Measurements from ENCODE around the gene SYNCRIP. TPM values are rescaled to one million over a fixed set of nuclear protein-coding genes. Genes with fewer than 3 reads are reported as not detected.
A peak's percentile ranks its signal among the peaks of the same experiment; 100 is the strongest.

SYNCRIP gene
- total RNA-seq, 1 donor, result 59.4 TPM

DNA sequence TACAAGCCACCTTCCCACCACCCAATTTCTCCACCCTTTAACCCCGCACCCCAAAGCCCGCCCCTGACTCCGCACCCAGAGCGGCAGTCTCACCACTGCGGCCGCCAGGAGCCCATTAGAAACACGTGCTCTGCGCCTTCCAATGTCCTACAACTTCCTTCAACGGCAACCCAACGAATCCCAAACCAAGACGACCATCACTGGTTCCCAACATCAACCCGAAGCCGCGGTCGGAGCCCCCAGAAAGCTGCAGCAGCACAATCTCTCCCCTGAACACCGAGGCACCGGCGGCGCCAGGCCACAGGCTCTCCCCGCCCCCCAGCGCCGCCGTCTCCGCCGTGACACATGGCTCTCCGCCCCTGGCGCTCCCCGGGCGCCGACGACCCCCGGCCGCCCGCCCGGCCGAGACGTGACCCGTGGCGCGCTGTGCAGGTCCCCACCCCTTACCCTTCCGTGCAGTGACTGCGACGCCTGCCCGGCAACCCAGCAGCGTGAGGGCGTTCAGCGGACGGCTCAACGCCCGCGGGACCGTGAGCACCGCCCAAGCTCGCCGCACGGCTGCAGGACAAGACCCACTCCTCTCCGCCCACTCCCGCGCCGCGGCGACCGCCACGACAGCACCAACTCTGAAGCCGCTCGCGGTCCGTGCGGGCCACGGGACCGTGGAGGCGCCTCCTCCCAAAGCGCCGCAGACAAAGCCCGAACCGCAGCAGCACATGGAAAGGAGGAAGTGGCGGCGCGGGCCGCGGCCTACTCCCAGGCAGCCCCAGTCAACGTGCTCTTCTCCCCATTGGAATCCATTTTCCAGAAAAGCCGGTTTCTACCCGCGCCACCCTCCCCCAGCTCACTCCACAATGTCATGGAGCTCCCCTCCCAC lies 551 bp downstream of the SYNCRIP start:
- Histone ChIP-seq H3K4me2 (ENCODE audit: insufficient read depth, low read length) (peak overlapping the region; percentile 100), H3K79me2 (ENCODE audit: insufficient read depth, low read length) (peaks cover 56% of the 10 kb centered on the region), H3K4me1 (ENCODE audit: insufficient read depth, low read length) (peaks cover 22% of the 10 kb centered on the region), H3K27me3 (ENCODE audit: insufficient read depth, low read length) (no peaks in the 10 kb centered on the region), H3K36me3 (ENCODE audit: insufficient read depth, low read length) (peaks cover 36% of the 10 kb centered on the region), H4K20me1 (ENCODE audit: insufficient read depth, low read length) (peaks cover 53% of the 10 kb centered on the region), H3K9me3 (ENCODE audit: low read depth, low read length) (no peaks in the 10 kb centered on the region), H2AFZ (ENCODE audit: low read length) (peak overlapping the region; percentile 82), H3K27ac (ENCODE audit: low read depth, low read length) (peak overlapping the region; percentile 98), H3K4me3 (ENCODE audit: insufficient read depth, low read length) (peak overlapping the region; percentile 100)
- DNase-seq (ENCODE audit: insufficient read length, low spot score, missing footprints), result peak; percentile 71
- TF ChIP-seq CTCF (IDR thresholded peaks at IDR 0.05; ENCODE audit: extremely low read depth, low read depth, low read length), result no peak

DNA sequence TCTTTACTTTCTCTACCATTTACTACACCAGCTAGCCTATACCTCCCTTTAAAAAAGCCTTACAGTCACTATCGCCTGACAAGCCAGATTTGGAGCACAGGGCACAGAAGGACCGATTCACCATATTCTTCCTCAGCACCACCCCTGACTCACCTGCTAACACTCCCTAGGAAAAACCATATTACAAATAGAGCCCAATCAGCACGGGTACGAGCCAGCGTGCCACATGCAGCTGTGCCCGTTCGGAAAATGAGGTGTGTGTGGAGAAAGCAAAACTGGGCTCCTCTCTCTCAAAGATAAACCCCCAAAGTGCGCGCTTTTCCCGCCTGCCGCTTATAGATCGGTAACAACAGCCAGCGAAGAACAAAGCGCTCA lies 1.2 kb downstream of the SYNCRIP start:
- peaks cover 62% of the 10 kb centered on the region for H3K79me2 ChIP-seq (ENCODE audit: insufficient read depth, low read length)
- H3K4me1 ChIP-seq (ENCODE audit: insufficient read depth, low read length), result peaks cover 22% of the 10 kb centered on the region
- TF ChIP-seq CTCF (IDR thresholded peaks at IDR 0.05; ENCODE audit: extremely low read depth, low read depth, low read length), result no peak
- H3K4me2 ChIP-seq (ENCODE audit: insufficient read depth, low read length), result peak overlapping the region; percentile 100
- H3K9me3 ChIP-seq (ENCODE audit: low read depth, low read length), result no peaks in the 10 kb centered on the region
- H4K20me1 ChIP-seq (ENCODE audit: insufficient read depth, low read length), result peaks cover 57% of the 10 kb centered on the region
- H3K4me3 ChIP-seq (ENCODE audit: insufficient read depth, low read length), result peak overlapping the region; percentile 100
- peaks cover 42% of the 10 kb centered on the region for H3K36me3 ChIP-seq (ENCODE audit: insufficient read depth, low read length)
- H3K27me3 ChIP-seq (ENCODE audit: insufficient read depth, low read length), result no peaks in the 10 kb centered on the region
- peak overlapping the region; percentile 98 for H3K27ac ChIP-seq (ENCODE audit: low read depth, low read length)
- DNase-seq (ENCODE audit: insufficient read length, low spot score, missing footprints), result no peak
- H2AFZ ChIP-seq (ENCODE audit: low read length), result no peak overlapping the region

DNA sequence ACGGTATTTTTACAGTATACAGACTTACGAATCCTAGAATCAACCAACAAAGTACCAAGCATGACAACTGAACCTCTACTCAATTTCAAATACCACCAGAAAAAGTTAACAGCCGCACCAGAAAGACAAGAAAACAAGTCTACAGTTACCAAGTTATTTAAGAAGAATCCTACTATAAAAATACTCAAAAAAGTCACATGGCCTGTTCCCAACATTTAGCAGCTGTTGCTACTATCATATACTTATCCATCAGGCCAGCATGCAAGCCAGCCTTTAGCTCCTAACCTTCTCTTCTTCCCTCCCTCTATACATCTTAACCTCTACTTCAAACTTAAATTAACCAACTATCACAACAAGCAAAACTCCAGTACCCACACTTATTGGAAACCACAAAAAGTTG lies 1.9 kb downstream of the SYNCRIP start:
- Histone ChIP-seq H2AFZ (ENCODE audit: low read length) (no peak overlapping the region), H3K36me3 (ENCODE audit: insufficient read depth, low read length) (peaks cover 49% of the 10 kb centered on the region), H3K4me3 (ENCODE audit: insufficient read depth, low read length) (peak overlapping the region; percentile 100), H3K9me3 (ENCODE audit: low read depth, low read length) (no peaks in the 10 kb centered on the region), H3K79me2 (ENCODE audit: insufficient read depth, low read length) (peaks cover 68% of the 10 kb centered on the region), H3K27ac (ENCODE audit: low read depth, low read length) (no peak overlapping the region), H3K27me3 (ENCODE audit: insufficient read depth, low read length) (no peaks in the 10 kb centered on the region), H4K20me1 (ENCODE audit: insufficient read depth, low read length) (peaks cover 57% of the 10 kb centered on the region), H3K4me2 (ENCODE audit: insufficient read depth, low read length) (peak overlapping the region; percentile 100), H3K4me1 (ENCODE audit: insufficient read depth, low read length) (peaks cover 22% of the 10 kb centered on the region)
- no peak for DNase-seq (ENCODE audit: insufficient read length, low spot score, missing footprints)
- no peak for TF ChIP-seq CTCF (IDR thresholded peaks at IDR 0.05; ENCODE audit: extremely low read depth, low read depth, low read length)

DNA sequence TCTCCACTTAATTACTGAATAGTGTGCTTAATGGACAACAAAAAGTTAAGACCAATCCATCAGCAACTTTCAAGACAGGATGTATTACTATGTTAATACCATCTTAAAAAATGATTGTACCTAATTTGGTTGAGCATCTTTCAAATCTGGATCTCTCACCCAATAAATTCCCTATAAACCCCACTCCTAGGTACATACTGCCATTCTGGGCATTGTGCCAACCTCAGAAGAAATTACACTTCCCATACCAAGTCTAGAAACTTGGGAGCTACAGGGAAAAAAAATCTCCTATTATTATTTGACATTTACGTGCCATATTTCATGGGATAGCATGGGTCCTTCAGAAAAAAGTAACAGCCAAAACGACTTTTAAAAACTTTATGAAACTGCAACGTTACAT lies 5.1 kb downstream of the SYNCRIP start:
- H3K79me2 ChIP-seq (ENCODE audit: insufficient read depth, low read length), result peaks cover 97% of the 10 kb centered on the region
- H3K4me3 ChIP-seq (ENCODE audit: insufficient read depth, low read length), result no peak overlapping the region
- no peak for DNase-seq (ENCODE audit: insufficient read length, low spot score, missing footprints)
- H4K20me1 ChIP-seq (ENCODE audit: insufficient read depth, low read length), result peaks cover 74% of the 10 kb centered on the region
- H3K4me2 ChIP-seq (ENCODE audit: insufficient read depth, low read length), result no peak overlapping the region
- H3K36me3 ChIP-seq (ENCODE audit: insufficient read depth, low read length), result peaks cover 77% of the 10 kb centered on the region
- no peaks in the 10 kb centered on the region for H3K9me3 ChIP-seq (ENCODE audit: low read depth, low read length)
- H3K4me1 ChIP-seq (ENCODE audit: insufficient read depth, low read length), result peaks cover 16% of the 10 kb centered on the region
- no peak overlapping the region for H3K27ac ChIP-seq (ENCODE audit: low read depth, low read length)
- no peaks in the 10 kb centered on the region for H3K27me3 ChIP-seq (ENCODE audit: insufficient read depth, low read length)
- no peak overlapping the region for H2AFZ ChIP-seq (ENCODE audit: low read length)
- TF ChIP-seq CTCF (IDR thresholded peaks at IDR 0.05; ENCODE audit: extremely low read depth, low read depth, low read length), result no peak

All from osteoblast (primary cell).